ENCODE measurements around the gene NPFF.
A peak's percentile ranks its signal among the peaks of the same experiment; 100 is the strongest.

The NPFF gene

DNA sequence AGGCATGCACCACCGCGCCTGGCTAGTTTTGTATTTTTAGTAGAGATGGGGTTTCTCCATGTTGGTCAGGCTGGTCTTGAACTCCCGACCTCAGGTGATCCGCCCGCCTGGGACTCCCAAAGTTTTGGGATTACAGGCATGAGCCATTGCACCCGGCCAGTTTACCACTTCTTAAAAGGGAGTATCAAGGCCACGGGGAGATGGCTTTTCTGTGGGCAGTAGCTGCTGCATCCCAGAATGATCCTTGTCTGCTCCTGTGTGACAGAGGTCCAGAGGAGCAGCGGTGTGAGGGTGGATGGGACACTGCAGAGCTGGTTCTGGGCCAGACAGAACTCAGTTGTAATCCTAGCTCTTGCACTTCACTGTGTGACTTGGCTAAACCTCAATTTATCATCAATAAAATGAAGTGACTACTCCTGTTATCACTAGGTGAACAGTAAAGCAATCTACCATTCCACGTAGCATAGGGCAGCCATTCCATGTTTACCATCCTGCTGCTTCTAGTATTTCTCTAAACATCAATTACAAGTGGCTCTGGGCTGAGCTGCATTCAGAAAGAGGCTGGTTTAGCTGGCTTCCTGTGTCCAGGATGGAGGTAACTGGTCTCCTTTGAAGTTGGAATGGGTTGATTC is 3.0 kb upstream of the NPFF start:
- TF ChIP-seq, protein P1, sequence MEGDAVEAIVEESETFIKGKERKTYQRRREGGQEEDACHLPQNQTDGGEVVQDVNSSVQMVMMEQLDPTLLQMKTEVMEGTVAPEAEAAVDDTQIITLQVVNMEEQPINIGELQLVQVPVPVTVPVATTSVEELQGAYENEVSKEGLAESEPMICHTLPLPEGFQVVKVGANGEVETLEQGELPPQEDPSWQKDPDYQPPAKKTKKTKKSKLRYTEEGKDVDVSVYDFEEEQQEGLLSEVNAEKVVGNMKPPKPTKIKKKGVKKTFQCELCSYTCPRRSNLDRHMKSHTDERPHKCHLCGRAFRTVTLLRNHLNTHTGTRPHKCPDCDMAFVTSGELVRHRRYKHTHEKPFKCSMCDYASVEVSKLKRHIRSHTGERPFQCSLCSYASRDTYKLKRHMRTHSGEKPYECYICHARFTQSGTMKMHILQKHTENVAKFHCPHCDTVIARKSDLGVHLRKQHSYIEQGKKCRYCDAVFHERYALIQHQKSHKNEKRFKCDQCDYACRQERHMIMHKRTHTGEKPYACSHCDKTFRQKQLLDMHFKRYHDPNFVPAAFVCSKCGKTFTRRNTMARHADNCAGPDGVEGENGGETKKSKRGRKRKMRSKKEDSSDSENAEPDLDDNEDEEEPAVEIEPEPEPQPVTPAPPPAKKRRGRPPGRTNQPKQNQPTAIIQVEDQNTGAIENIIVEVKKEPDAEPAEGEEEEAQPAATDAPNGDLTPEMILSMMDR (IDR thresholded peaks at IDR 0.05; ENCODE audit: low read depth, low read length): no peak
- no peak overlapping the region for H3K4me3 ChIP-seq (ENCODE audit: low read depth, low read length)

DNA sequence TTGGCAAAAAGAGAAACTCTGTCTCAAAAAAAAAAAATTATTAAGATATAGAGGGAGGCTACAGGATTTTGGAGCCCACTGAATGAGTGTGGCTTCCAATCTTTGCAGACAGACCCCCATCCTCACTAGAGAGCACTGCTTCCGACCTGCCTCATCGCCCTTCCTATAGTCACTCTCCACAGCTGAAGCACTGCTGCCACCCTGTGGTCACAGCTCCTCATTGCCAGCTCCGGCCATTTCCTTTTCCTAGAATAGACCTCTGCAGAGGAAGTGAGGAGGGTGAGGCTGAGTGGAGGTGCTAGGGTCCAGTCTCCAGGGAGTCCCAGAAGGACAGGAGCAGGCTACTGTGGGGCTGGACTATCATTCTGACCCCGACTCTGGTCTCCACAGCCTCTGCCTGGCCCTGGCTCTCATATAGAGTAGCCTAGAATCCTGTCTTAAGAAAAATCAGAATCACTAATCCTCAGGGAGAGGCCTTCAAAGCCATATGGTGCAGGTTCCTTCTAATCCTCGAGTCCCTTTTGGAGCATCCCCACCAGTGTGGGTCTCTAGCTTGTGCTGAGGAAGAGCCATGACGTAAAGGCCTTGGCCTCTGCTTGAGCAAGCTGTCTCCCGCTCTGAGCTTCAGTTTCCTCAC is 1.4 kb upstream of the NPFF start:
- TF ChIP-seq, protein P1 (IDR thresholded peaks at IDR 0.05; ENCODE audit: low read depth, low read length): peak; percentile 87
- H3K4me3 ChIP-seq (ENCODE audit: low read depth, low read length): no peak overlapping the region

DNA sequence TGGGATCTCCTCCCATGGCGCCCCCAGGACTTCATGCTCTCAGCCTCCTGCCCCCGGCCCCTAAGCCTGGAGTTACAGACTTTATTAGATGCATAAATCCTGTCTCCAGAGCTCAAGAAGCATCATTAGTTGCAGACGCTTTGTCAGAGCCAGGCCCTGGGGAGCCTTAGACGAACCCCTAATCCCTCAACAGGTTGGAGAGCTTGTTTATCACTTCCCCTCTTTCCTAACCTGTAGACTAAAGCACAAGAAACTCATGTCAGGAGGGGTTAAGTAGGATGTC is 260 bp upstream of the NPFF start:
- H3K4me3 ChIP-seq (ENCODE audit: low read depth, low read length): no peak overlapping the region
- TF ChIP-seq, protein P1 (IDR thresholded peaks at IDR 0.05; ENCODE audit: low read depth, low read length): no peak

DNA sequence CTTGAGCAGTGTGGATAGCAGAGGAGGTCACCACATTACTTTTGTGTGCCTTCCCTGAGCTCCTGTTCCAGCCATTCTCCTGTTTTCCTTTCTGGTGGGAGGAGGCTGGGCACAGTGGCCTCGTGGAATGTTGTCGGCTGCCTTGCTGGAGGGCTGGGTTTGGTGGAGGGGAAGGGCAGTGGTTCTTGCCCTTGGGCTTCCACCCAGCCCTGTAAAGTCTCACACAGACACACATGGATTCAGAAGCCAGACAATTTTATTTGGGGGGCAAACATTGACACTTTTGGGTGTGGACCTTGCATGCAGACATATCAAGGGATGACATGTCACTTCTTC is 866 bp downstream of the NPFF start:
- no peak overlapping the region for H3K4me3 ChIP-seq (ENCODE audit: low read depth, low read length)
- TF ChIP-seq, protein P1 (IDR thresholded peaks at IDR 0.05; ENCODE audit: low read depth, low read length): no peak

DNA sequence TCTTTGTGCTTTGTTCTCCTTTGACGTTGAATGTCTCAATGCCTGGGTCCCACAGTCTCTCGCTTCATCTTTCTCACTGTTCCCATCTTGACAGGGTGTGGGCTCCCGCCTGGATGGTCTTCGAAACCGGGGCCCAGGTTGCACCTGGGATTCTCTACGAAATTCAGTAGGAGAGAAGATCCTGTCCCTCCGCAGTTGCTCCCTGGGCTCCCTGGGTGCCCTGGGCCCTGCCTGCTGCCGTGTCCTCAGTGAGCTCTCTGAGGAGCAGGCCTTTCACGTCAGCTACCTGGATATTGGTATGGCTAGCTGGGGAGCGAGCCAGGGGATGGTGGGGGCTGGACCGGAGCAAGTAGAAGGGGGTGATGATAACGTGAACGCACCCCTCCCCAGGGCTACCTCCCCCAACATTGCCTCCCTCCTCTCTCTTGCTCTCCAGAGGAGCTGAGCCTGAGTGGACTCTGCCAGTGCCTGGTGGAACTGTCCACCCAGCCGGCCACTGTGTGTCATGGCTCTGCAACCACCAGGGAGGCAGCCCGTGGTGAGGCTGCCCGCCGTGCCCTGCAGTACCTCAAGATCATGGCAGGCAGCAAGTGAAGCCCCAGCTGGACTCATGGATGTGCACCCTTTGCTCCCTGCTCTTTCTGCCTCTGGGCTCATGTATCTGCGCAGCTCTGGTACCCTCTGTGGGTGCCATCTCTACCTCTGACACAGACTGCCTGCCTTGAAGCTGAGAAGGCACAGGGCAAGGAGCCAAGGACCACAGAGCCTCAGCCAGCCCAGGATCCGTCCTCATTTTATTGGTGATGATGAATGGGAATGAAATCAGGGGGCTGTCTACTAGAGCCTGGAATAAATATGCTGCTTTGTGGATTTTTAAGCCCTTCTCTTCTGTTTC is 1.5 kb downstream of the NPFF start:
- no peak overlapping the region for H3K4me3 ChIP-seq (ENCODE audit: low read depth, low read length)
- TF ChIP-seq, protein P1 (IDR thresholded peaks at IDR 0.05; ENCODE audit: low read depth, low read length): no peak

DNA sequence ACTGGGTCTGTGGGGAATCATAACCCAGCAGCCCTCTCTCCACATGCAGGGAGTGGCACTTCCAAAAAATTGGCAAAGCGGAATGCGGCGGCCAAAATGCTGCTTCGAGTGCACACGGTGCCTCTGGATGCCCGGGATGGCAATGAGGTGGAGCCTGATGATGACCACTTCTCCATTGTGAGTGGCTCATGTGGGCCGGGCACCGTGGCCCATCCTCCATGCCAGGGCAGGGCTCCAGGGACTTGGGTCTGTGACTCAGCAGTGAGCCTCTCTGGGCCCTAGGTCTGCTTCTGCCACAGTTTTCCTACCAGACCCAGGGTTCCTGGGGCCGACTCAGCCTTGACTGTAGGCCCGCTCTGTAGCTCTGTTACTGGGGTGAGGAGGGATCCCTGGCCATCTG is 2.2 kb downstream of the NPFF start:
- H3K4me3 ChIP-seq (ENCODE audit: low read depth, low read length): no peak overlapping the region
- TF ChIP-seq, protein P1 (IDR thresholded peaks at IDR 0.05; ENCODE audit: low read depth, low read length): no peak

Data from WI38 (cell line).